ENCODE results near the gene DPF3.

The DPF3 gene

DNA sequence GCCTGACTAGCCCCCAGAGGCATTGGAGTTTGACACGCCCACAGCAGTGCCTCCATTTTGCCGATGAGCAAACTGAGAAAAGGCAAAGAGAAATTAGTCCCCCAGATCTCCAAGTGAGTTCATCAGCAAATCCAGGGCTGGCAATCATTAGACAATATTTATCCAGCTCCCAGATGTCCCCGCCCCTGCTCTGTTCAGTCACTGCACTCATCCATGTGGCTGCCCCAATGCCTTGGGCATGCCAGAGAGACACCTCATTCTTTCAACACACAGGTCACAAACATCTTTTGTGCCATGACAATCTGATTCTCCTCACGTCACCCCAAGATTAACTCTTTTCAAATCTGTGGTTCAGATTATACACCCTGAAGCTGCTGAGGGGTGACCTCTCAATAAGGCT is 43.5 kb downstream of the DPF3 start:
- Histone ChIP-seq H2BK12ac (ENCODE audit: low read length) (no peak overlapping the region), H4K8ac (ENCODE audit: low read depth, low read length) (no peak overlapping the region), H4K91ac (ENCODE audit: low read depth, low read length) (no peak overlapping the region), H3K4me2 (ENCODE audit: low read length) (no peak overlapping the region), H3K27me3 (ENCODE audit: insufficient read depth, low read length) (no peaks in the 10 kb centered on the region), H3K4me3 (ENCODE audit: low read depth, low read length) (no peak overlapping the region), H3K9me3 (ENCODE audit: insufficient read depth, low read depth, low read length) (no peaks in the 10 kb centered on the region), H3K27ac (ENCODE audit: low read depth, low read length) (no peak overlapping the region), H3K36me3 (ENCODE audit: control insufficient read depth in 1 of 2, insufficient read depth in 2 of 2, low read length in 2 of 2) (peaks cover 0 to 1% of the 10 kb centered on the region in 2 experiments), H3K14ac (ENCODE audit: low read length) (no peak overlapping the region), H4K12ac (ENCODE audit: low read depth, low read length) (no peak overlapping the region), H2BK5ac (ENCODE audit: low read depth, low read length, poor library complexity) (no peak overlapping the region), H3K79me1 (ENCODE audit: low read length) (no peaks in the 10 kb centered on the region), H3K18ac (ENCODE audit: low read length) (no peak overlapping the region), H3K79me2 (ENCODE audit: control insufficient read depth, insufficient read depth, low read length, poor library complexity) (no peaks in the 10 kb centered on the region), H3K9ac (ENCODE audit: low read length) (no peak overlapping the region), H3K4me1 (ENCODE audit: control insufficient read depth in 1 of 2, insufficient read depth in 2 of 2, low read length in 2 of 2) (peaks cover 0 to 3% of the 10 kb centered on the region in 2 experiments), H2BK120ac (ENCODE audit: insufficient read depth, low read length, poor library complexity) (no peak overlapping the region), H3K4ac (ENCODE audit: low read depth, low read length) (no peak overlapping the region), H3K23ac (ENCODE audit: low read length) (no peak overlapping the region), H2AK5ac (ENCODE audit: low read length) (no peak overlapping the region), H2AFZ (ENCODE audit: insufficient read depth, low read length, poor library complexity) (no peak overlapping the region)
- no CpG with 5 or more reads among the region's 4 CpGs for WGBS (ENCODE audit: extremely low coverage, insufficient coverage, insufficient read length)
- no peak for DNase-seq

DNA sequence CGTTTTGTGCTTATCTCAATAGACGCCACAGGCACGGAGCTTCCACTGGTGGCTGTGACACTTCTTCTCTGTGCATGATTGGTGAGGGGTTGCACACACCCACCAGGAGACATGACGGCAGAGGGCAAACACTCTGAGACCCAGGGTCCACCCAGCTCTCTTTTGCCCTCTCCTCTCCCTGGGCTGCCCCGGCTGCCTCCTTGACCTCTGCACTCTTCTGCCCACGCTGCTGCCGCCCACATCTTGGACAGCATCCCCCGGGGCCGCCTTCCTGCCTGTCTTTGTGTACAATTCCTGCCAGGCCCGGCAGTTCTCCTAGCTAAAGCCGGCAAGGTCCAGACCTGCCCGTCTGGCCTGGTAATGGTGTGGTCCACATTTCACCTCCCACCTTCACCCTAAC is 44.7 kb downstream of the DPF3 start:
- Histone ChIP-seq H3K4me1 (ENCODE audit: control insufficient read depth in 1 of 2, insufficient read depth in 2 of 2, low read length in 2 of 2) (peaks cover 0 to 3% of the 10 kb centered on the region in 2 experiments), H3K9ac (ENCODE audit: low read length) (no peak overlapping the region), H3K4me3 (ENCODE audit: low read depth, low read length) (no peak overlapping the region), H2BK5ac (ENCODE audit: low read depth, low read length, poor library complexity) (no peak overlapping the region), H3K14ac (ENCODE audit: low read length) (no peak overlapping the region), H3K18ac (ENCODE audit: low read length) (no peak overlapping the region), H2BK120ac (ENCODE audit: insufficient read depth, low read length, poor library complexity) (no peak overlapping the region), H3K9me3 (ENCODE audit: insufficient read depth, low read depth, low read length) (no peaks in the 10 kb centered on the region), H3K23ac (ENCODE audit: low read length) (no peak overlapping the region), H3K27ac (ENCODE audit: low read depth, low read length) (no peak overlapping the region), H3K36me3 (ENCODE audit: control insufficient read depth in 1 of 2, insufficient read depth in 2 of 2, low read length in 2 of 2) (peaks cover 0 to 1% of the 10 kb centered on the region in 2 experiments), H2AFZ (ENCODE audit: insufficient read depth, low read length, poor library complexity) (no peak overlapping the region), H2AK5ac (ENCODE audit: low read length) (no peak overlapping the region), H3K79me1 (ENCODE audit: low read length) (no peaks in the 10 kb centered on the region), H3K79me2 (ENCODE audit: control insufficient read depth, insufficient read depth, low read length, poor library complexity) (no peaks in the 10 kb centered on the region), H4K91ac (ENCODE audit: low read depth, low read length) (no peak overlapping the region), H2BK12ac (ENCODE audit: low read length) (no peak overlapping the region), H3K27me3 (ENCODE audit: insufficient read depth, low read length) (no peaks in the 10 kb centered on the region), H3K4ac (ENCODE audit: low read depth, low read length) (no peak overlapping the region), H4K12ac (ENCODE audit: low read depth, low read length) (no peak overlapping the region), H3K4me2 (ENCODE audit: low read length) (no peak overlapping the region), H4K8ac (ENCODE audit: low read depth, low read length) (no peak overlapping the region)
- no CpG with 5 or more reads among the region's 12 CpGs for WGBS (ENCODE audit: extremely low coverage, insufficient coverage, insufficient read length)
- no peak for DNase-seq

GRCh38 chr14:72847721-72848120 is 46.2 kb downstream of the DPF3 start:
- no peak overlapping the region for H3K4ac ChIP-seq (ENCODE audit: low read depth, low read length)
- no peak overlapping the region for H3K18ac ChIP-seq (ENCODE audit: low read length)
- no peak overlapping the region for H2BK120ac ChIP-seq (ENCODE audit: insufficient read depth, low read length, poor library complexity)
- H3K4me3 ChIP-seq (ENCODE audit: low read depth, low read length), result no peak overlapping the region
- H3K27ac ChIP-seq (ENCODE audit: low read depth, low read length), result no peak overlapping the region
- H3K9ac ChIP-seq (ENCODE audit: low read length), result no peak overlapping the region
- H3K79me1 ChIP-seq (ENCODE audit: low read length), result no peaks in the 10 kb centered on the region
- H2AK5ac ChIP-seq (ENCODE audit: low read length), result no peak overlapping the region
- no peaks in the 10 kb centered on the region for H3K9me3 ChIP-seq (ENCODE audit: insufficient read depth, low read depth, low read length)
- no peak overlapping the region for H4K12ac ChIP-seq (ENCODE audit: low read depth, low read length)
- no peaks in the 10 kb centered on the region for H3K79me2 ChIP-seq (ENCODE audit: control insufficient read depth, insufficient read depth, low read length, poor library complexity)
- no peak overlapping the region for H3K23ac ChIP-seq (ENCODE audit: low read length)
- no peak overlapping the region for H2BK12ac ChIP-seq (ENCODE audit: low read length)
- H3K4me2 ChIP-seq (ENCODE audit: low read length), result no peak overlapping the region
- H4K91ac ChIP-seq (ENCODE audit: low read depth, low read length), result no peak overlapping the region
- H3K27me3 ChIP-seq (ENCODE audit: insufficient read depth, low read length), result no peaks in the 10 kb centered on the region
- H2BK5ac ChIP-seq (ENCODE audit: low read depth, low read length, poor library complexity), result no peak overlapping the region
- no CpG with 5 or more reads among the region's 4 CpGs for WGBS (ENCODE audit: extremely low coverage, insufficient coverage, insufficient read length)
- H3K4me1 ChIP-seq (ENCODE audit: control insufficient read depth in 1 of 2, insufficient read depth in 2 of 2, low read length in 2 of 2), result peaks cover 0 to 3% of the 10 kb centered on the region in 2 experiments
- H2AFZ ChIP-seq (ENCODE audit: insufficient read depth, low read length, poor library complexity), result no peak overlapping the region
- H3K36me3 ChIP-seq (ENCODE audit: control insufficient read depth in 1 of 2, insufficient read depth in 2 of 2, low read length in 2 of 2), result peaks cover 0 to 1% of the 10 kb centered on the region in 2 experiments
- no peak overlapping the region for H3K14ac ChIP-seq (ENCODE audit: low read length)
- H4K8ac ChIP-seq (ENCODE audit: low read depth, low read length), result no peak overlapping the region
- DNase-seq, result no peak

- no peak overlapping the region for H4K12ac ChIP-seq (ENCODE audit: low read depth, low read length)
- no peak overlapping the region for H3K4me2 ChIP-seq (ENCODE audit: low read length)
- H3K27me3 ChIP-seq (ENCODE audit: insufficient read depth, low read length), result no peaks in the 10 kb centered on the region
- peaks cover 0 to 3% of the 10 kb centered on the region in 2 experiments for H3K4me1 ChIP-seq (ENCODE audit: control insufficient read depth in 1 of 2, insufficient read depth in 2 of 2, low read length in 2 of 2)
- H3K18ac ChIP-seq (ENCODE audit: low read length), result no peak overlapping the region
- H2BK120ac ChIP-seq (ENCODE audit: insufficient read depth, low read length, poor library complexity), result no peak overlapping the region
- H3K27ac ChIP-seq (ENCODE audit: low read depth, low read length), result no peak overlapping the region
- H3K4me3 ChIP-seq (ENCODE audit: low read depth, low read length), result no peak overlapping the region
- no peak overlapping the region for H4K91ac ChIP-seq (ENCODE audit: low read depth, low read length)
- H3K23ac ChIP-seq (ENCODE audit: low read length), result no peak overlapping the region
- no peak overlapping the region for H2BK5ac ChIP-seq (ENCODE audit: low read depth, low read length, poor library complexity)
- no peak overlapping the region for H3K9ac ChIP-seq (ENCODE audit: low read length)
- H2BK12ac ChIP-seq (ENCODE audit: low read length), result no peak overlapping the region
- no peak overlapping the region for H3K14ac ChIP-seq (ENCODE audit: low read length)
- H3K79me2 ChIP-seq (ENCODE audit: control insufficient read depth, insufficient read depth, low read length, poor library complexity), result no peaks in the 10 kb centered on the region
- no peak overlapping the region for H2AFZ ChIP-seq (ENCODE audit: insufficient read depth, low read length, poor library complexity)
- no peak overlapping the region for H3K4ac ChIP-seq (ENCODE audit: low read depth, low read length)
- no peaks in the 10 kb centered on the region for H3K9me3 ChIP-seq (ENCODE audit: insufficient read depth, low read depth, low read length)
- H3K79me1 ChIP-seq (ENCODE audit: low read length), result peaks cover 1% of the 10 kb centered on the region
- no peak for DNase-seq
- WGBS (ENCODE audit: extremely low coverage, insufficient coverage, insufficient read length), result no CpG with 5 or more reads among the region's 4 CpGs
- H3K36me3 ChIP-seq (ENCODE audit: control insufficient read depth in 1 of 2, insufficient read depth in 2 of 2, low read length in 2 of 2), result no peaks in the 10 kb centered on the region
- H4K8ac ChIP-seq (ENCODE audit: low read depth, low read length), result no peak overlapping the region
- H2AK5ac ChIP-seq (ENCODE audit: low read length), result no peak overlapping the region
Measured at GRCh38 chr14:72845683-72846082, 48.2 kb downstream of the DPF3 start.

Measured in trophoblast cell (in vitro differentiated cells and primary cell).